ENCODE results near the gene KRT82.

GRCh38 chr12:52351196-52352059 is 54.7 kb downstream of the KRT82 start:
- TF ChIP-seq CTCF (IDR thresholded peaks at IDR 0.05) (no peak), POLR2A (IDR thresholded peaks at IDR 0.05) (peak in 1 of 2 donors; percentile 29)

Data from thyroid gland (tissue), 4 donors.